IMR-90 (cell line): ENCODE measurements around the gene HGF. TPM values are rescaled to one million over a fixed set of nuclear protein-coding genes. Genes with fewer than 3 reads are reported as not detected.

Source experiments
- ATAC-seq: fragments of 200-7000 bp; cut with Tn5 transposase; 2 replicates; pipeline ENCODE4 v1.9.1; 2020; ENCODE audit warnings: low read depth, mild to moderate bottlenecking, moderate library complexity
- BruUV-seq: library from RNA; stranded (reverse); fragments of 400-500 nt; replicated peaks from 2 replicates; lab custom pipeline; 2021; lab: Mats Ljungman, UMichigan
- CTCF ChIA-PET: fragments of 300-600 bp; formaldehyde crosslinking; extraction: SDS; loops from one replicate; lab custom pipeline; 2021; ENCODE audit warnings: antibody characterized with exemption; lab: Yijun Ruan, JAX
- POLR2A ChIA-PET: fragments of 300-600 bp; sonication (Branson Sonifier 250); formaldehyde crosslinking; loops from one replicate; lab custom pipeline; 2022; ENCODE audit warnings: antibody characterized with exemption; ENCODE audit not compliant: unreplicated experiment; lab: Charles Lee
- DNase-seq: peaks from one replicate; pipeline ENCODE4 v3.0.0; 2013
- H2AFZ ChIP-seq: replicated peaks from 2 replicates; pipeline ENCODE3; 2013; ENCODE audit warnings: low read length, mild to moderate bottlenecking; ENCODE audit not compliant: poor library complexity
- H2AK5ac ChIP-seq: 2 replicates; pipeline ENCODE4 v1.6.1; 2013; ENCODE audit warnings: low read depth, low read length, inconsistent platforms
- H2AK9ac ChIP-seq: replicated peaks from 2 replicates; pipeline ENCODE3; 2013; ENCODE audit warnings: mild to moderate bottlenecking, low read depth, low read length, moderate library complexity; ENCODE audit not compliant: poor library complexity
- H2BK120ac ChIP-seq: 2 replicates; pipeline ENCODE4 v1.6.1; 2013; ENCODE audit warnings: low read depth, low read length, inconsistent platforms
- H2BK15ac ChIP-seq: 3 replicates; pipeline ENCODE4 v1.6.1; 2013; ENCODE audit warnings: low read depth, low read length, inconsistent platforms
- H2BK20ac ChIP-seq: 2 replicates; pipeline ENCODE4 v1.6.1; 2013; ENCODE audit warnings: low read depth, mild to moderate bottlenecking, inconsistent platforms, low read length, moderate library complexity
- H2BK5ac ChIP-seq: 2 replicates; pipeline ENCODE4 v1.6.1; 2013; ENCODE audit warnings: mild to moderate bottlenecking, low read depth, low read length, inconsistent platforms; ENCODE audit not compliant: poor library complexity, severe bottlenecking
- H3K14ac ChIP-seq: replicated peaks from 2 replicates; pipeline ENCODE4 v1.6.1; 2013; ENCODE audit warnings: low read depth, low read length, inconsistent platforms
- H3K18ac ChIP-seq: 2 replicates; pipeline ENCODE4 v1.6.1; 2013; ENCODE audit warnings: low read depth, low read length, control low read depth
- H3K23ac ChIP-seq: 2 replicates; pipeline ENCODE4 v1.6.1; 2013; ENCODE audit warnings: low read depth, low read length, inconsistent platforms
- H3K27ac ChIP-seq: 2 replicates; pipeline ENCODE4 v1.5.1; 2013; ENCODE audit warnings: mild to moderate bottlenecking, control low read depth, low read length; ENCODE audit not compliant: insufficient read depth
- H3K27me3 ChIP-seq: 2 replicates; pipeline ENCODE4 v1.6.1; 2013; ENCODE audit warnings: low read length; ENCODE audit not compliant: control insufficient read depth, insufficient read depth
- H3K36me3 ChIP-seq: 2 replicates; pipeline ENCODE4 v1.6.1; 2013; ENCODE audit warnings: low read length, mixed read lengths; ENCODE audit not compliant: control insufficient read depth, insufficient read depth
- H3K4ac ChIP-seq: 2 replicates; pipeline ENCODE4 v1.6.1; 2013; ENCODE audit warnings: low read depth, low read length, inconsistent platforms
- H3K4me1 ChIP-seq: 2 replicates; pipeline ENCODE4 v1.6.1; 2013; ENCODE audit warnings: low read length, mixed read lengths; ENCODE audit not compliant: control insufficient read depth, insufficient read depth
- H3K4me2 ChIP-seq: 2 replicates; pipeline ENCODE4 v1.6.1; 2013; ENCODE audit warnings: low read depth, mild to moderate bottlenecking, control low read depth, low read length, moderate library complexity
- H3K4me3 ChIP-seq: 2 replicates; pipeline ENCODE4 v1.5.1; 2013; ENCODE audit warnings: low read depth, mild to moderate bottlenecking, control low read depth, low read length, moderate library complexity; ENCODE audit not compliant: insufficient read depth
- H3K56ac ChIP-seq: 2 replicates; pipeline ENCODE4 v1.6.1; 2013; ENCODE audit warnings: low read length, inconsistent platforms; ENCODE audit not compliant: insufficient read depth; ENCODE audit errors: extremely low read depth
- H3K79me1 ChIP-seq, 2 experiments: 2 replicates each; pipeline ENCODE4 v1.6.1; 2013; ENCODE audit warnings: low read length in 2 of 2, inconsistent platforms in 1 of 2, low read depth in 1 of 2
- H3K9ac ChIP-seq: 2 replicates; pipeline ENCODE4 v1.6.1; 2013; ENCODE audit warnings: low read depth, low read length, control low read depth
- H3K9me1 ChIP-seq: 2 replicates; pipeline ENCODE4 v1.6.1; 2013; ENCODE audit warnings: low read length, inconsistent platforms; ENCODE audit not compliant: insufficient read depth
- H3K9me3 ChIP-seq: 2 replicates; pipeline ENCODE4 v1.6.1; 2013; ENCODE audit warnings: low read length; ENCODE audit not compliant: control insufficient read depth, insufficient read depth
- H4K20me1 ChIP-seq: 2 replicates; pipeline ENCODE4 v1.6.1; 2013; ENCODE audit warnings: low read length, inconsistent platforms; ENCODE audit not compliant: insufficient read depth
- H4K5ac ChIP-seq: 2 replicates; pipeline ENCODE4 v1.6.1; 2013; ENCODE audit warnings: mild to moderate bottlenecking, low read depth, low read length, control low read depth
- H4K8ac ChIP-seq, 2 experiments: 2 replicates each; pipeline ENCODE4 v1.6.1; 2013; ENCODE audit warnings: low read depth in 2 of 2, low read length in 2 of 2, control low read depth in 1 of 2, inconsistent platforms in 1 of 2
- H4K91ac ChIP-seq: 2 replicates; pipeline ENCODE4 v1.6.1; 2013; ENCODE audit warnings: low read depth, low read length, inconsistent platforms; ENCODE audit not compliant: insufficient read depth
- BHLHE40 ChIP-seq: fragments of 150-350 bp; IDR thresholded peaks from 2 replicates; pipeline ENCODE4 v1.6.1; 2016; ENCODE audit warnings: mild to moderate bottlenecking, low read depth, low read length
- MAFK ChIP-seq: IDR thresholded peaks from 2 replicates; pipeline ENCODE4 v1.6.1; 2012; ENCODE audit warnings: low read depth, low read length, improper control_type of control experiment
- MAZ ChIP-seq: IDR thresholded peaks from 2 replicates; pipeline ENCODE4 v1.6.1; 2012; ENCODE audit warnings: low read depth, mild to moderate bottlenecking, low read length, improper control_type of control experiment, moderate library complexity, borderline replicate concordance
- RCOR1 ChIP-seq: IDR thresholded peaks from 2 replicates; pipeline ENCODE4 v1.6.1; 2012; ENCODE audit warnings: mild to moderate bottlenecking, low read length, improper control_type of control experiment; ENCODE audit not compliant: insufficient replicate concordance
- WGBS, 2 experiments: methylation state at CpG; one replicate each; pipeline versions ENCODE4 v1.1.5 to v1.1.7; 2013; ENCODE audit warnings: missing lambda C conversion rate in 2 of 2; ENCODE audit not compliant: insufficient read length in 1 of 2; ENCODE audit errors: extremely low coverage in 2 of 2; 5-methylcytosine and 5-hydroxymethylcytosine counted together
- dilution Hi-C: fragments of 300-500 bp; cut with HindIII; formaldehyde crosslinking; loops from one replicate; pipeline ENCODE4 v1.14.3; 2018; ENCODE audit warnings: low sequenced_read_pairs; ENCODE audit not compliant: unreplicated experiment
- in situ Hi-C: fragments of 300-500 bp; cut with MboI; formaldehyde crosslinking; loops from 3 replicates; pipeline ENCODE4 v1.14.3; 2019; ENCODE audit warnings: low sequenced_read_pairs, inconsistent platforms, mixed read lengths
- intact Hi-C: fragments of 100-400 bp; cut with micrococcal nuclease; formaldehyde crosslinking; loops from 2 replicates; pipeline ENCODE4 v1.10.0; 2022
- polyA plus RNA-seq, 3 experiments: library from polyadenylated mRNA; depleted of rRNA; stranded (reverse); fragments of >200 nt; gene quantifications; 2 replicates each; pipeline ENCODE4 v1.2.3, GENCODE V29; 2012; ENCODE audit warnings: low replicate concordance in 1 of 3
- total RNA-seq: library from RNA; depleted of rRNA; stranded (reverse); fragments of >200 nt; gene quantifications from 2 replicates; pipeline ENCODE4 v1.2.3, GENCODE V29; 2012
- TF ChIP-seq, protein P1 (sequence below): fragments of 150-350 bp; IDR thresholded peaks from 2 replicates; pipeline ENCODE4 v1.6.1; 2016; ENCODE audit warnings: low read depth, mild to moderate bottlenecking, low read length, moderate library complexity, borderline replicate concordance
- TF ChIP-seq, protein P2 (sequence below): conservative IDR thresholded peaks from 2 replicates; pipeline ENCODE4 v1.5.1; 2012; ENCODE audit warnings: mild to moderate bottlenecking, low read depth, low read length, improper control_type of control experiment

The HGF gene
- total and polyA plus RNA-seq, 2 of the 4 experiments (the other 2 are of a cell fraction): 16.8 to 50.9 TPM

DNA sequence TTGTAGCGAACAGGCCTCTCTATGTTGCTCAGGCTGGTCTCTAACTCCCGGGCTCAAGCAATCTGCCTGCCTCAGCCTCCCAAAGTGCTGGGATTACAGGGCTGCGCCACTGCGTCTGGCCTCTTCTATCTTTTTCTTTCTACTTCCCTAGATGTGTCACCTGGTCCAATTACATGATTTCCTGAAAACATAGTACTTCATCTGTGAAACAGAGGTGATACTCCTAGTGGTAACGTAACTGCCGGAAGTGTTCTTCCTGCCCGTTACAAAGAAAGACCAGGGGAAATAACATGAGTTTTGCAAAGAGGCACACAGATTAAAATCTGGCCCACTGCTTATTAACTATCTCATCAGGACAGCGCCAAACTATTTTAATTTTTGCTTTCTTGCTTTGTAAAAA is 18.4 kb upstream of the HGF start:
- Histone ChIP-seq H3K4me2 (no peak overlapping the region), H3K36me3 (no peaks in the 10 kb centered on the region), H2BK20ac (no peak overlapping the region), H3K9ac (no peak overlapping the region), H3K27me3 (no peaks in the 10 kb centered on the region), H4K8ac (no peak overlapping the region), H2AFZ (no peak overlapping the region), H3K4ac (no peak overlapping the region), H3K9me1 (no peaks in the 10 kb centered on the region), H2AK5ac (no peak overlapping the region), H2AK9ac (no peak overlapping the region), H2BK15ac (no peak overlapping the region), H3K14ac (no peak overlapping the region), H4K91ac (no peak overlapping the region), H3K23ac (no peak overlapping the region), H4K5ac (no peak overlapping the region), H3K56ac (no peak overlapping the region), H3K27ac (no peak overlapping the region), H3K4me1 (0 out of 2 replicates have a peak, but pooled peaks cover 1% of the 10 kb centered on the region), H3K4me3 (no peak overlapping the region), H3K9me3 (no peaks in the 10 kb centered on the region), H3K18ac (no peak overlapping the region), H4K20me1 (no peaks in the 10 kb centered on the region), H2BK120ac (no peak overlapping the region), H2BK5ac (no peak overlapping the region), H3K79me1 (no peaks in the 10 kb centered on the region)
- ChIA-PET POLR2A (no interaction called here), CTCF (interaction anchor here (1.5 kb wide), 1 partner anchor 18 kb away, joined by 4 read pairs; the partner anchor contains the start of gene HGF)
- ATAC-seq: no peak
- WGBS, 2 experiments: 100% methylated on average over 2 of the region's 8 CpGs; no CpG with 5 or more reads in 1 of the 2 experiments
- dilution Hi-C loops: no loop called here
- intact Hi-C loops: no loop called here
- BruUV-seq: no TSS peak
- TF ChIP-seq MAZ: no peak
- TF ChIP-seq BHLHE40: no peak
- no peak for TF ChIP-seq MAFK
- no peak for TF ChIP-seq RCOR1
- TF ChIP-seq, protein P1, sequence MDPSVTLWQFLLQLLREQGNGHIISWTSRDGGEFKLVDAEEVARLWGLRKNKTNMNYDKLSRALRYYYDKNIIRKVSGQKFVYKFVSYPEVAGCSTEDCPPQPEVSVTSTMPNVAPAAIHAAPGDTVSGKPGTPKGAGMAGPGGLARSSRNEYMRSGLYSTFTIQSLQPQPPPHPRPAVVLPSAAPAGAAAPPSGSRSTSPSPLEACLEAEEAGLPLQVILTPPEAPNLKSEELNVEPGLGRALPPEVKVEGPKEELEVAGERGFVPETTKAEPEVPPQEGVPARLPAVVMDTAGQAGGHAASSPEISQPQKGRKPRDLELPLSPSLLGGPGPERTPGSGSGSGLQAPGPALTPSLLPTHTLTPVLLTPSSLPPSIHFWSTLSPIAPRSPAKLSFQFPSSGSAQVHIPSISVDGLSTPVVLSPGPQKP: no peak
- TF ChIP-seq, protein P2, sequence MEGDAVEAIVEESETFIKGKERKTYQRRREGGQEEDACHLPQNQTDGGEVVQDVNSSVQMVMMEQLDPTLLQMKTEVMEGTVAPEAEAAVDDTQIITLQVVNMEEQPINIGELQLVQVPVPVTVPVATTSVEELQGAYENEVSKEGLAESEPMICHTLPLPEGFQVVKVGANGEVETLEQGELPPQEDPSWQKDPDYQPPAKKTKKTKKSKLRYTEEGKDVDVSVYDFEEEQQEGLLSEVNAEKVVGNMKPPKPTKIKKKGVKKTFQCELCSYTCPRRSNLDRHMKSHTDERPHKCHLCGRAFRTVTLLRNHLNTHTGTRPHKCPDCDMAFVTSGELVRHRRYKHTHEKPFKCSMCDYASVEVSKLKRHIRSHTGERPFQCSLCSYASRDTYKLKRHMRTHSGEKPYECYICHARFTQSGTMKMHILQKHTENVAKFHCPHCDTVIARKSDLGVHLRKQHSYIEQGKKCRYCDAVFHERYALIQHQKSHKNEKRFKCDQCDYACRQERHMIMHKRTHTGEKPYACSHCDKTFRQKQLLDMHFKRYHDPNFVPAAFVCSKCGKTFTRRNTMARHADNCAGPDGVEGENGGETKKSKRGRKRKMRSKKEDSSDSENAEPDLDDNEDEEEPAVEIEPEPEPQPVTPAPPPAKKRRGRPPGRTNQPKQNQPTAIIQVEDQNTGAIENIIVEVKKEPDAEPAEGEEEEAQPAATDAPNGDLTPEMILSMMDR: no peak
- no peak for DNase-seq
- in situ Hi-C loops: no loop called here
